Measurements from ENCODE around the gene ATP8B4.

DNA sequence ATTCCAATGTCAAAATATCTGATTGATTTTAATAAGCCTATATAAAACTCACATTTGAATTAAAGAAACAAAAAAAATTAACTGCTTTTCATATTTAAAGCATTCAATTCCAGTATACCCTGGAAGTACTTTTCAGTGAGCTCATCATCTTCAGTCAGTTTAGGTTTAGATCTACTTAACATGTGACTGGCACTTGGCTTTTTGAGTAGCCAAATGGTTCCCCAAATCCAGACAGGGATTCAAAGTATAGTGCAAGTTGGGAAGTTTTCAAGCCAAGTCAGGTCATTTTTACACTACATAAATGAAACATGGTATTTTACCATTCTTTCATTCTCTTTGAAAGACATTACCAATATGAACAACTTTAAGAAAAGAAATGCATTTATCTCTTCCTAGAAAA is 57.5 kb downstream of the ATP8B4 start:
- TF ChIP-seq CTCF (IDR thresholded peaks at IDR 0.05) (no peak), EP300 (IDR thresholded peaks at IDR 0.05) (no peak)
